Aorta (tissue), 5 donors: Measurements from ENCODE around the gene ANKRD34A. TPM values are rescaled to one million over a fixed set of nuclear protein-coding genes. Genes with fewer than 3 reads are reported as not detected.

Source experiments
- ATAC-seq: fragments of 200-7000 bp; cut with Tn5 transposase; one replicate; pipeline ENCODE4 v1.9.1; 2022; ENCODE audit warnings: moderate library complexity; ENCODE audit not compliant: low FRiP score
- DNase-seq, 2 donors: peaks; one replicate each; pipeline ENCODE4 v3.0.0-alpha.2; 2020
- H3K27ac ChIP-seq, 2 donors: one replicate each; pipeline ENCODE4 v1.5.1; 2013; ENCODE audit warnings: low read length in 2 of 2, mild to moderate bottlenecking in 2 of 2, moderate library complexity in 2 of 2, control low read depth in 1 of 2, inconsistent platforms in 1 of 2, low read depth in 1 of 2
- H3K27me3 ChIP-seq, 2 donors: one replicate each; pipeline ENCODE4 v1.6.1; 2013; ENCODE audit warnings: control low read depth in 1 of 2, low read length in 1 of 2, mild to moderate bottlenecking in 1 of 2, moderate library complexity in 1 of 2; ENCODE audit not compliant: insufficient read depth in 2 of 2, control insufficient read depth in 1 of 2
- H3K36me3 ChIP-seq, 2 donors: one replicate each; pipeline ENCODE4 v1.6.1; 2013; ENCODE audit warnings: control low read depth in 1 of 2, low read length in 1 of 2, mild to moderate bottlenecking in 1 of 2; ENCODE audit not compliant: insufficient read depth in 2 of 2, control insufficient read depth in 1 of 2
- H3K4me1 ChIP-seq, 2 donors: one replicate each; pipeline ENCODE4 v1.6.1; 2013; ENCODE audit warnings: low read length in 2 of 2, control low read depth in 1 of 2, mild to moderate bottlenecking in 1 of 2, moderate library complexity in 1 of 2; ENCODE audit not compliant: insufficient read depth in 2 of 2, control insufficient read depth in 1 of 2
- H3K4me3 ChIP-seq, 2 donors: one replicate each; pipeline ENCODE4 v1.5.1; 2013; ENCODE audit warnings: low read length in 2 of 2, control low read depth in 1 of 2, mild to moderate bottlenecking in 1 of 2
- H3K9me3 ChIP-seq: one replicate; pipeline ENCODE4 v1.6.1; 2013; ENCODE audit warnings: mild to moderate bottlenecking, low read length; ENCODE audit not compliant: control insufficient read depth
- WGBS, 2 donors: extraction: QIAGEN DNeasy Blood & Tissue Kit; methylation state at CpG; one replicate each; pipeline ENCODE4 v1.1.7; 2013; 5-methylcytosine and 5-hydroxymethylcytosine counted together
- intact Hi-C, 2 donors: fragments of 100-400 bp; cut with DNase I; formaldehyde crosslinking; loops; one replicate each; pipeline versions ENCODE4 v1.14.2 to v1.15.0; 2022
- polyA plus RNA-seq, 2 donors: library from polyadenylated mRNA; stranded (reverse); fragments of 200-250 nt; gene quantifications; one replicate each; pipeline ENCODE4 v1.2.3, GENCODE V29; 2013
- total RNA-seq, 2 donors: library from RNA; stranded (reverse); fragmentation: NEBNext Ultra II Directional; extraction: Animal tissue kit (Norgen Biotek cat#: 25700); gene quantifications; one replicate each; pipeline ENCODE4 v1.2.1, GENCODE V29; 2021
- donor health status: healthy with polysubstance abuse.
- donor health status: Bipolar disorder and iron deficiency.
- donor health status: DM: no; HTN: no; CAD: no.
- donor health status: DM: no; HTN: no; CAD: no.
- donor health status: DM: yes; HTN: yes; CAD: no.

ANKRD34A gene
- total and polyA plus RNA-seq, 4 donors, result 0.63 to 2.2 (median 1.7) TPM

DNA sequence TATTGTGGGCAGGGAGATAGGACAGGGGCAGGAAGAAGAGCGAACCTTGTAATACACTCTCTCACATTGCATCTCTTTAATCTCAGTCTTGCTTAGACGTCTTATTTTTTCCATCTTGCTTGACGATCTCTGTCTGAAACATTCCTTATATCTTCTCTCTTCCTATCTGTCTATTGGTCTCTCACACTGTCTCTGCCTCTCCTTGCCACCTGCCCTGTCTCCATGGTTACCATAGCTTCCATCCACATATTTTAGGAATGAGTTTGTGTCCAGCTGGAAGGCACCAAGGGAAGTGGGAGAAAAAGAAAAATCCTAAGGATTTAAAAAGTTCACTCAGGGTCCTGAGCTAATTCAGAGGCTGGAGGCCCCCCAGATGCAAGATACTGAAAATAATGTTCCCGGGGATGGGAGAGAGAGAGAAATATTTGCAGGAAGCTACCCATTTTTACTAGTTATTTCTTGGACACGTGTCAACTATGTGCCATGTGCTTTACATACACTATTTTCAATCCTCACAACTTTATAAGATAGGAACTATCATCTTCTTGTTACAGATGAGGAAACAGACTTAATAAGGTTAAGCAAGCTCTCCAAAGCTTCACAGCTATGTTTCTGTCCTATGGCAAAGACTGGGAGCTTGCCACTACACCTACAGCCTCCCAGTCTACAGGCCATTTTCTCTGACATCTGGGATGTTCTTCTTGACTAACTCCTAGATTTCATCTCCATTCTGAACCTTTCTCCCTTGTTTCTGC is 933 bp downstream of the ANKRD34A start:
- H3K36me3 ChIP-seq, result no peaks in the 10 kb centered on the region
- H3K27me3 ChIP-seq, result no peaks in the 10 kb centered on the region
- 8 to 12% methylated on average over 5 of the region's 5 CpGs for WGBS, 2 donors
- intact Hi-C loops, result loop anchor here in 1 of 2 donors (2.0 kb wide), 1 partner anchor 37 kb away; the partner anchor contains the start of gene RBM8A
- H3K9me3 ChIP-seq, result no peaks in the 10 kb centered on the region
- H3K27ac ChIP-seq, result peak overlapping the region; percentile 81 to 95
- ATAC-seq (no peak), DNase-seq (no peak)
- H3K4me3 ChIP-seq, result peak overlapping the region in 1 of 2 donors; percentile 37
- H3K4me1 ChIP-seq, result no peaks in the 10 kb centered on the region

- Histone ChIP-seq H3K27ac (peak overlapping the region; percentile 17 to 43), H3K27me3 (no peaks in the 10 kb centered on the region), H3K9me3 (no peaks in the 10 kb centered on the region), H3K4me3 (peak overlapping the region; percentile 31 to 88), H3K4me1 (no peaks in the 10 kb centered on the region), H3K36me3 (no peaks in the 10 kb centered on the region)
- ATAC-seq (no peak), DNase-seq (peak; percentile 57 to 86)
- WGBS, 2 donors, result 1% methylated on average over 23 to 34 of the region's 36 CpGs
- intact Hi-C loops, result loop anchor here in 1 of 2 donors (2.0 kb wide), 1 partner anchor 36 kb away; the partner anchor contains the start of gene RBM8A
Observed at GRCh38 chr1:145962157-145963102, 1.9 kb downstream of the ANKRD34A start.

GRCh38 chr1:145961425-145962156 is 2.8 kb downstream of the ANKRD34A start:
- no peaks in the 10 kb centered on the region for H3K27me3 ChIP-seq
- WGBS, 2 donors, result 0 to 1% methylated on average over 56 to 57 of the region's 57 CpGs
- no peaks in the 10 kb centered on the region for H3K4me1 ChIP-seq
- ATAC-seq (no peak), DNase-seq (peak; percentile 72 to 84)
- intact Hi-C loops, result loop anchor here in 1 of 2 donors (2.0 kb wide), 1 partner anchor 35 kb away; the partner anchor contains the start of gene RBM8A
- peak overlapping the region; percentile 15 to 88 for H3K4me3 ChIP-seq
- no peaks in the 10 kb centered on the region for H3K36me3 ChIP-seq
- H3K9me3 ChIP-seq, result no peaks in the 10 kb centered on the region
- peak overlapping the region; percentile 14 to 17 for H3K27ac ChIP-seq

DNA sequence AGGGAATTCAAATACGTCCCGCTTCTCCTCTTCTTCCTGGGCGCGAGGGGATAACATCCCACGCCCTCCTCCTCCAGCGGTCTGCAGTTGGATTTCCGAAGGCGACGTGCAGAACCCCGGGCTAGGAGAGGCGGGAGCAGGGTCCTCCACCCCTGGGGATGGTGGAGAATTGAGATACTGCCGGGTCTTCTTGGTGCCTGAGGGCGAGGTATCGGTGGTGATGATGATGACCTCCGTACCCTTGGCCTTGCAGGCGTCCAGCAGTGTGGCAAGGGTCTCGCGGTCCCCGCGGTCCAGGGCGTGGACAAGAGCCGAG is 3.3 kb downstream of the ANKRD34A start:
- Histone ChIP-seq H3K27me3 (no peaks in the 10 kb centered on the region), H3K9me3 (no peaks in the 10 kb centered on the region), H3K4me3 (peak overlapping the region; percentile 15 to 88), H3K27ac (peak overlapping the region; percentile 14 to 20), H3K4me1 (no peaks in the 10 kb centered on the region), H3K36me3 (no peaks in the 10 kb centered on the region)
- 0% methylated on average over 21 to 22 of the region's 22 CpGs for WGBS, 2 donors
- DNase-seq (peak in 1 of 2 donors; percentile 54), ATAC-seq (no peak)
- intact Hi-C loops, result no loop called here

GRCh38 chr1:145960468-145961108 is 3.8 kb downstream of the ANKRD34A start:
- WGBS, 2 donors, result 1% methylated on average over 39 to 44 of the region's 44 CpGs
- intact Hi-C loops, result no loop called here
- peak; percentile 63 for ATAC-seq
- Histone ChIP-seq H3K27ac (peak overlapping the region; percentile 14 to 20), H3K4me3 (peak overlapping the region; percentile 15 to 88), H3K4me1 (peaks cover 0 to 2% of the 10 kb centered on the region in 2 donors), H3K27me3 (no peaks in the 10 kb centered on the region), H3K9me3 (no peaks in the 10 kb centered on the region), H3K36me3 (no peaks in the 10 kb centered on the region)
- DNase-seq, result peak; percentile 89 to 93

DNA sequence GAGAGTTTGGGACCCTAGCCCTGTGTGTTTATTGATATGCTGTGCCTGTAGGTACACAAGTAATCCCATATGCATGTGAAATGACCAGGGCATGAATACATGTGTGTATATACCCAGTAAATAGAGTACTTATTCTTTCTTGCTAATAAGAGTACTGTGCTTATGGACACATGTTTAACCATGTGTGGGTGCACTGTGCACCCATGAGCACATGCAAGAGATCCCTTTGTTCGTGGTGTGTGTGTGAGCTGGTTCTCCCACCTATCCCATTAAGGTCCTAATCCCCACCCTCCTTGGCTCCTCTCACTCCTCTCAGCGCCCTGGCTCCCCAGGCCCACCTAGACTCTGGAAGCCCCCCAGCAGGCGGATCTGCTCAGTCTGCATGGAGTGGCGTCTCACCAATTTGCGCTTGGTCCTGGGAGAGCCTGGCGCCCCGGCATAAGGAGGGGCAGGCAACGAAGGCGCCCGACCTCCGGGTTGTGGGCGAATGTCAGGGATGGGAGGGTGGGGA is 4.4 kb downstream of the ANKRD34A start:
- Histone ChIP-seq H3K27ac (peak overlapping the region; percentile 14 to 20), H3K36me3 (no peaks in the 10 kb centered on the region), H3K27me3 (no peaks in the 10 kb centered on the region), H3K9me3 (no peaks in the 10 kb centered on the region), H3K4me1 (peaks cover under 1 to 2% of the 10 kb centered on the region in 2 donors), H3K4me3 (peak overlapping the region in 1 of 2 donors; percentile 88)
- intact Hi-C loops, result loop anchor here in 1 of 2 donors (5.0 to 10.0 kb wide), 2 partner anchors 43 to 85 kb away; partner anchors contain the start of gene PEX11B
- ATAC-seq (no peak), DNase-seq (no peak)
- WGBS, 2 donors, result 0 to 2% methylated on average over 12 of the region's 12 CpGs

- DNase-seq (no peak), ATAC-seq (no peak)
- Histone ChIP-seq H3K27me3 (no peaks in the 10 kb centered on the region), H3K36me3 (no peaks in the 10 kb centered on the region), H3K4me3 (no peak overlapping the region), H3K9me3 (no peaks in the 10 kb centered on the region), H3K4me1 (peaks cover 2 to 3% of the 10 kb centered on the region in 2 donors), H3K27ac (peak overlapping the region in 1 of 2 donors; percentile 14)
- intact Hi-C loops, result loop anchor here in 1 of 2 donors (5.0 to 10.0 kb wide), 2 partner anchors 42 to 85 kb away; partner anchors contain the start of gene PEX11B
Observed at GRCh38 chr1:145959333-145959732, 5.0 kb downstream of the ANKRD34A start.
